BJ (cell line): ENCODE results near the gene SLC2A13. TPM values are rescaled to one million over a fixed set of nuclear protein-coding genes. Genes with fewer than 3 reads are reported as not detected.

Experiments used
- CTCF ChIA-PET: fragments of 350-600 bp; formaldehyde crosslinking; extraction: SDS; loops from one replicate; lab custom pipeline; 2021; ENCODE audit warnings: antibody characterized with exemption, inconsistent platforms; lab: Yijun Ruan, JAX
- POLR2A ChIA-PET: fragments of 300-600 bp; sonication (Branson Sonifier 250); formaldehyde crosslinking; extraction: SDS; loops from one replicate; lab custom pipeline; 2021; ENCODE audit warnings: antibody characterized with exemption; lab: Charles Lee
- DNase-seq: peaks from one replicate; pipeline ENCODE4 v3.0.0-alpha.2; 2011; ENCODE audit warnings: low read depth
- H3K27me3 ChIP-seq: 2 replicates; pipeline ENCODE4 v1.6.0; 2011; ENCODE audit warnings: low read length; ENCODE audit not compliant: control insufficient read depth, insufficient read depth
- H3K36me3 ChIP-seq: 2 replicates; pipeline ENCODE4 v1.5.1; 2011; ENCODE audit warnings: low read length; ENCODE audit not compliant: control insufficient read depth, insufficient read depth
- H3K4me3 ChIP-seq: 2 replicates; pipeline ENCODE4 v1.5.1; 2011; ENCODE audit warnings: low read depth, mild to moderate bottlenecking, control low read depth, low read length
- polyA plus RNA-seq: library from polyadenylated mRNA; depleted of rRNA; stranded (reverse); fragments of >200 nt; gene quantifications from 2 replicates; pipeline ENCODE4 v1.2.3, GENCODE V29; 2011
- TF ChIP-seq, protein P1 (sequence below): IDR thresholded peaks from 2 replicates; pipeline ENCODE4 v1.5.1; 2011; ENCODE audit warnings: low read depth, mild to moderate bottlenecking, control low read depth, inconsistent platforms, low read length, moderate library complexity; ENCODE audit not compliant: insufficient read depth

Gene SLC2A13
- polyA plus RNA-seq, 1 experiment: 1.2 TPM

DNA sequence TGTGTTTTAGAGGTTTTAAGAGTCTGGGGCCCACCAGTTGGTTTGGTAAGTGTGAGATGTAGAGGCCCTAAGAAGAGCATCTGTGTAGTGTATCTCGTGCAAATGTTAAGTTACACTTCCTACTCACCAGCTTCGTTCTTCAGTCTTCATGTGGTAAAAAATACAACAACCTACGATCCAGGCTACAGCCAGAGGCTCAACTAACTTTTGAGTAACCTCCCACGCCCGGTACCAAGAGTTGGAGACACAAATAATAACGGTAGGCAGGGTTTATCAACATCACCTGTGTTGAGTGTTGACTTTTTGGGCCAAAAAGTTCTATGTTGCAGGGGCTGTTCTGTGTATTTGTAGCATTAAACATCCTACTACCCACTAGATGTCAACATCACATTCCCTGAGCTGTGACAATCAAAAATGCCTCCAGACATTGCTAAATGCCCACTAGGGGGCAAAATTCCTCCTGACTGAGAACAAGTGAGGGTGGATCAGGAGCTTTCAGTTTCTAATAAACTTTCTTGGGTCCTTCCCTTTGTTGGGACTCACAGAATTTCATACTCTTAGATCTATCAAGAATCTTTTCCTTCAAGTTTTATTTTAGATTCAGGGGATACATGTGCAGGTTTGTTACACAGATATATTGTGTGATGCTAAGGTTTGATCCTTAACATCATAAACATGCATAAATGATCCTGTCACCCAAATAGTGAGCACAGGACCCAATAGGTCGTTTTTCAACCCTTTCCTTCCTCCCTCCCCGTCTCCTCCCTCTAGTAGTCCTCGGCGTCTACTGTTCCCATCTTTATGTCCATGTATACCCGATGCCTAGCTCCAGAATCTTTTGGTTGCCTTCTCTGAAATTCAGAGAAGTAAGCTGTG is 94.7 kb downstream of the SLC2A13 start:
- TF ChIP-seq, protein P1, sequence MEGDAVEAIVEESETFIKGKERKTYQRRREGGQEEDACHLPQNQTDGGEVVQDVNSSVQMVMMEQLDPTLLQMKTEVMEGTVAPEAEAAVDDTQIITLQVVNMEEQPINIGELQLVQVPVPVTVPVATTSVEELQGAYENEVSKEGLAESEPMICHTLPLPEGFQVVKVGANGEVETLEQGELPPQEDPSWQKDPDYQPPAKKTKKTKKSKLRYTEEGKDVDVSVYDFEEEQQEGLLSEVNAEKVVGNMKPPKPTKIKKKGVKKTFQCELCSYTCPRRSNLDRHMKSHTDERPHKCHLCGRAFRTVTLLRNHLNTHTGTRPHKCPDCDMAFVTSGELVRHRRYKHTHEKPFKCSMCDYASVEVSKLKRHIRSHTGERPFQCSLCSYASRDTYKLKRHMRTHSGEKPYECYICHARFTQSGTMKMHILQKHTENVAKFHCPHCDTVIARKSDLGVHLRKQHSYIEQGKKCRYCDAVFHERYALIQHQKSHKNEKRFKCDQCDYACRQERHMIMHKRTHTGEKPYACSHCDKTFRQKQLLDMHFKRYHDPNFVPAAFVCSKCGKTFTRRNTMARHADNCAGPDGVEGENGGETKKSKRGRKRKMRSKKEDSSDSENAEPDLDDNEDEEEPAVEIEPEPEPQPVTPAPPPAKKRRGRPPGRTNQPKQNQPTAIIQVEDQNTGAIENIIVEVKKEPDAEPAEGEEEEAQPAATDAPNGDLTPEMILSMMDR: peak; percentile 82
- ChIA-PET CTCF (interaction anchor here (0.6 to 5.1 kb wide), 39 partner anchors 8 to 685 kb away, joined by 3 to 69 read pairs (median 4); partner anchors contain the start of gene SLC2A13), POLR2A (no interaction called here)
- Histone ChIP-seq H3K4me3 (no peak overlapping the region), H3K27me3 (no peaks in the 10 kb centered on the region), H3K36me3 (no peaks in the 10 kb centered on the region)
- no peak for DNase-seq

DNA sequence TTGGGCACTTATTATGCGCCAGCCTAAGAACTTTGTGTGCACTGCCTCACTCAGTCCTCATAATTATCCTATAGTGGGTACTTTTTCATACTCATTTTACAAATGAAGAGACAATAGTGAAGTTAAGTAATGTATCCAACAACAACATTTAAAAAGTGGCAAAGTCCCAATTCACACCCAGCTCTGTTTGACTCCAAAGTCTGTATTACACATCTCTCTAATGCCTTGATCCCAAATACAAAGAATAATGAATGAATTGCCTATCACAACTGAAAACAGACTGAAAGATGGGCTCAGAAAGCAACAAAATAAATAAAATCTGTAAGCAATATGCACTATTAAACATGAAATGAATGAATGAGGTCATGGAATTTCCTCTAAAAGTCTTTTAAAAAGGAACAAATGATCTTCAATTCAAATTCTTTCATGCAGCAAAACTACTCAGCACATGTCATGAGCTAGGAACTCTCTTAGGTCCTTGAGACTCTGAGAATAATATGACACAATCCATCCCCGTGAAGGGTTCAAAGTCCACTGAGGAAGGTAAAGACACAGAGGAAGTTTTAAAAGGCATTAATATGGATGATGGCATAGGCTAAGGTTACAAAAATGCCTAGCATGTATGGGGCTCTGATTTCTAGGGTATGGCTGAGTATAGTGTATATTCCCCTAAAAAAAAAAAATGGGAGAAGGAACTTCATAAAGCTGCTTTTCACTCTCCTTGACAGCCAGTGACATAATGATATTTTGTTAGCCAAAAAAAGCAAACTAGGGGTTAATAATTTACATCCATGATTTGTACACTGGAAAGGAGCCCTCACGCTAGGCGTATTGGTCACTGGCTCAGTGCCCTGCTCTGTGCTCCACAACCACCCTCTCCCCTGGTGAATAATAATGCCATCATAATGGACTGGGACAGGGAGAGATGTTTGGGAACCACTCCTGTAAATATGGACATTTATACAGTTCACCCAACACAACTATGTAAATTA is 103.4 kb downstream of the SLC2A13 start:
- no peak overlapping the region for H3K4me3 ChIP-seq
- H3K27me3 ChIP-seq: no peaks in the 10 kb centered on the region
- ChIA-PET CTCF (interaction anchor here (1.0 kb wide), 2 partner anchors 9 to 11 kb away, joined by 3 read pairs; no protein-coding TSS in a partner anchor), POLR2A (no interaction called here)
- TF ChIP-seq, protein P1: no peak
- DNase-seq: no peak
- no peaks in the 10 kb centered on the region for H3K36me3 ChIP-seq

DNA sequence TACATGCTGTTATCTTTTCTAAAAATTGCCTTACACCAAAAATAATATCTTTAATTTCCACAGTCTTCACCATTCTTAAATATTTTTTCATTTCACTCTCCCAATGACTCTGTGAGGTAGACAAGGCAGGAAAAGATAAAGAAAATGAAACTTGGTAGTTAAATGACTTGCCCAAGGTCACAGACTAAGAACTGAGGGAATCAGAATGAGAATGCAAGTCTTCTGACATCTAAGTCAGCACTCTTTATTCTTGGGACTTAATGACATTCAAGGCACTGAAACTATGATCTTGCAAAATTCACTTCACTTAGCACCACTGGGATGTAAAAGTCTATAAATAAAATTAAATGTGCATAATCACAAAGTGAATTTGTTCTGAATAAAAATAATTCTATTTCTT is 104.5 kb downstream of the SLC2A13 start:
- CTCF ChIA-PET: interaction anchor here (1.0 kb wide), 1 partner anchor 237 kb away, joined by 3 read pairs; no protein-coding TSS in a partner anchor

DNA sequence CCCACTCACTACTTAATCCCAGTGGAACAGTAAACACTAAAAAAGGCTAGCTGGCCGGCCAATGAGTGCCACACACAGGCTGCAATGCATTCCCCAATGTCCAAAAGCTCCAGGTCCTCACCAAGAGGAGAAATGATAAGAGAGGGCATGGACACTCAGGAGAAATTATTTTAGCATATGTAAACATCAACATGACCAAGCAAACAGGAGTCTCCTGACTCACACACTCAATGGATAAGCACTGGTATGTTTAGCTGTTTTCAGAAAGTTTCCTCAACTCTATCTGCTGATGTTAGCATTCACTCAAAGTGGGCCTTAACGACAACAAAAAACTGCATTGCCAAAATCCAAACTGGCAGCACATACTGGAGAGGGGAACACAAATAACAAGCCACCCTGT is 105.0 kb downstream of the SLC2A13 start:
- ChIA-PET POLR2A (no interaction called here), CTCF (interaction anchor here (0.6 to 1.5 kb wide), 4 partner anchors 9 to 406 kb away, joined by 3 to 6 read pairs (median 3); no protein-coding TSS in a partner anchor)
- TF ChIP-seq, protein P1: no peak
- Histone ChIP-seq H3K4me3 (no peak overlapping the region), H3K27me3 (no peaks in the 10 kb centered on the region), H3K36me3 (no peaks in the 10 kb centered on the region)
- DNase-seq: no peak

More for the DNA sequence above, 104.5 kb downstream of the SLC2A13 start:
- Histone ChIP-seq H3K4me3 (no peak overlapping the region), H3K27me3 (no peaks in the 10 kb centered on the region), H3K36me3 (no peaks in the 10 kb centered on the region)
- TF ChIP-seq, protein P1: no peak
- DNase-seq: no peak
- POLR2A ChIA-PET: no interaction called here
